Lung (tissue), 12 donors: ENCODE results near the gene PSME2. TPM values are rescaled to one million over a fixed set of nuclear protein-coding genes. Genes with fewer than 3 reads are reported as not detected.

Experiments
- ATAC-seq: fragments of 200-7000 bp; cut with Tn5 transposase; one replicate; pipeline ENCODE4 v1.9.1; 2020; ENCODE audit warnings: moderate number of reproducible peaks; ENCODE audit not compliant: insufficient read depth, low FRiP score
- DNase-seq, 3 donors: peaks; one replicate each; pipeline ENCODE4 v3.0.0-alpha.2; 2013 to 2017
- H3K27ac ChIP-seq, 2 donors: one replicate each; pipeline ENCODE4 v1.5.1; 2013; ENCODE audit warnings: mild to moderate bottlenecking in 2 of 2, moderate library complexity in 2 of 2, control low read depth in 1 of 2, inconsistent platforms in 1 of 2, low read depth in 1 of 2, low read length in 1 of 2
- H3K27me3 ChIP-seq, 3 donors: one replicate each; pipeline ENCODE4 v1.5.1; 2013; ENCODE audit warnings: low read length in 2 of 3; ENCODE audit not compliant: control insufficient read depth in 3 of 3, insufficient read depth in 3 of 3
- H3K36me3 ChIP-seq, 4 donors: one replicate each; pipeline ENCODE4 v1.5.1; 2013; ENCODE audit warnings: low read length in 4 of 4, mild to moderate bottlenecking in 1 of 4, moderate library complexity in 1 of 4; ENCODE audit not compliant: control insufficient read depth in 4 of 4, insufficient read depth in 4 of 4
- H3K4me1 ChIP-seq, 5 donors: one replicate each; pipeline ENCODE4 v1.5.1; 2013; ENCODE audit warnings: low read length in 5 of 5, mild to moderate bottlenecking in 2 of 5, moderate library complexity in 1 of 5; ENCODE audit not compliant: control insufficient read depth in 5 of 5, insufficient read depth in 5 of 5
- H3K4me3 ChIP-seq: one replicate; pipeline ENCODE4 v1.5.1; 2013; ENCODE audit warnings: mild to moderate bottlenecking, control low read depth, moderate library complexity
- H3K9ac ChIP-seq, 2 donors: one replicate each; pipeline ENCODE4 v1.5.1; 2013; ENCODE audit warnings: low read length in 2 of 2, control low read depth in 1 of 2; ENCODE audit not compliant: insufficient read depth in 1 of 2
- H3K9me3 ChIP-seq, 4 donors: one replicate each; pipeline ENCODE4 v1.5.1; 2013; ENCODE audit warnings: low read length in 3 of 4, mild to moderate bottlenecking in 1 of 4, moderate library complexity in 1 of 4; ENCODE audit not compliant: control insufficient read depth in 4 of 4, insufficient read depth in 3 of 4
- CTCF ChIP-seq: IDR thresholded peaks from 2 replicates; pipeline ENCODE4 v1.5.1; 2012; ENCODE audit warnings: mild to moderate bottlenecking; ENCODE audit errors: control extremely low read depth, extremely low read depth
- WGBS, 2 donors: extraction: QIAGEN DNeasy Blood & Tissue Kit; methylation state at CpG; one replicate each; pipeline ENCODE4 v1.1.7; 2013; 5-methylcytosine and 5-hydroxymethylcytosine counted together
- polyA plus RNA-seq, 2 donors: library from polyadenylated mRNA; stranded (reverse); fragments of 200-250 nt; gene quantifications; one replicate each; pipeline ENCODE4 v1.2.1, GENCODE V29; 2013
- total RNA-seq, 2 donors: library from RNA; depleted of rRNA in 1 of 2; stranded (reverse); fragments of >200 nt in 1 of 2; gene quantifications; one replicate each; pipeline ENCODE4 v1.2.1, GENCODE V29; 2014 to 2021
- donor health status: control.
- donor health status: control.
- donor health status: Bipolar disorder and iron deficiency.
- donor health status: healthy.
- donor health status: DM: yes; HTN: yes; CAD: no.

Gene PSME2
- total and polyA plus RNA-seq, 4 donors: 89.1 to 328 (median 230) TPM

GRCh38 chr14:24137529-24138395, 8.6 kb downstream of the PSME2 start:
- Histone ChIP-seq H3K27me3 (no peaks in the 10 kb centered on the region), H3K36me3 (peaks cover 0 to 20% (median 12%) of the 10 kb centered on the region in 4 donors), H3K4me1 (peaks cover 0 to 29% (median 7%) of the 10 kb centered on the region in 5 donors), H3K9me3 (no peaks in the 10 kb centered on the region), H3K4me3 (no peak overlapping the region), H3K27ac (peak overlapping the region in 1 of 2 donors; percentile 23), H3K9ac (peak overlapping the region in 1 of 2 donors; percentile 23)
- DNase-seq (no peak), ATAC-seq (no peak)
- WGBS, 2 donors: 87 to 94% methylated on average over 8 of the region's 8 CpGs
- no peak for TF ChIP-seq CTCF

GRCh38 chr14:24136684-24137528, 9.5 kb downstream of the PSME2 start:
- no peak for TF ChIP-seq CTCF
- Histone ChIP-seq H3K9me3 (no peaks in the 10 kb centered on the region), H3K27me3 (no peaks in the 10 kb centered on the region), H3K4me3 (peak overlapping the region; percentile 69), H3K9ac (peak overlapping the region; percentile 37 to 81), H3K27ac (peak overlapping the region; percentile 80 to 93), H3K36me3 (peaks cover 0 to 20% (median 12%) of the 10 kb centered on the region in 4 donors), H3K4me1 (peaks cover 0 to 24% (median 7%) of the 10 kb centered on the region in 5 donors)
- DNase-seq (no peak), ATAC-seq (no peak)
- 30 to 43% methylated on average over 13 of the region's 13 CpGs for WGBS, 2 donors

GRCh38 chr14:24135834-24136683, 10.4 kb downstream of the PSME2 start, which contains the start of gene PSME1:
PSME1 (plus strand) TSS chr14:24136194; CDS start chr14:24136263, 69 bp downstream.
- Histone ChIP-seq H3K36me3 (peaks cover 0 to 20% (median 12%) of the 10 kb centered on the region in 4 donors), H3K9ac (peak within 1 kb of the TSS; percentile 37 to 81), H3K27ac (peak within 1 kb of the TSS; percentile 80 to 93), H3K27me3 (no peaks in the 10 kb centered on the region), H3K4me3 (peak within 1 kb of the TSS; percentile 69), H3K9me3 (no peaks in the 10 kb centered on the region), H3K4me1 (peaks cover 0 to 24% (median 7%) of the 10 kb centered on the region in 5 donors)
- 0 to 1% methylated on average over 30 to 75 of the region's 75 CpGs for WGBS, 2 donors
- DNase-seq (peak; percentile 91 to 95 (median 94)), ATAC-seq (peak; percentile 99)
- TF ChIP-seq CTCF: no peak
